GM03348 (cell line): ENCODE data around the gene RPS18.

Experiments used
- DNase-seq: peaks from one replicate; pipeline ENCODE4 v3.0.0; 2012; ENCODE audit warnings: low spot score

RPS18 gene

GRCh38 chr6:33314943-33315792, 43.3 kb downstream of the RPS18 start:
- peak; percentile 33 for DNase-seq

DNA sequence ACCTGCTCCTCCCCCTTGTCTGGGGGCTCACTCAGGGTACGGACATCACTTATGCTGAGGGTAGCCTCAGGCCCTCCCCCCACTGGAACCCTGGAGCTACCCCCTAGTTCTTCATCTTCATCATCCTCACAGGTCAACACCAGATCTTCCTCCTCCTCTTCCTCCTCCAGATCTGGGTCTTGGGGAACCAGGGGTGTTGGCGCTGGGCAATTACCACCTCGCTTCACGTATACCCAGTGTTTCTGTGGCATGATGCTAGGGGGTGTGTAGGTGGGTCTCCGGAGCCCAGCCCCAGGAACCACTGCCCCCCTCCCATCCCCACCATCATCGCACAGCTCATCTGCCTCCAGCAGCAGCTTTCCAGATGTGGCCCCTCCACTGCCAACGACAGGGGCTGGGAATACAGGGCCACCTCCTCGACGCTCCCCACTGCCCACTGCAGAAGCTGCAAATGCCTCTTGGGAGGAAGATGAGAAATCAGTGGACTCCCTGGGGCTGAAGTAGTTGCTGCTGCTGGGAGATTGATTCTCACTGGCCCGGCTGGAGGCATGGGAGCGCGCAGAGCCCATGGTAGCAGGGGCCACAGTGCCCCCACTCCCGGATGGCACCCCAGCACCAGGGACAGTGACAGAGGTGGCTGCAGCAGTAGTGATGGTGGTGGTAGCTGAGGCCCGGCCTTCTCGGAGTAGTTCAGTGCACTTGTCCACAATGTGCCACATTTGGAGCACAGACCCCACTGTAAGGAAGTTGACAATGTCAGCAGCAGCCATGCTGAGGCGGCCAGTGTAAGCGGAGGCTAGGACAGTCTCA, 44.1 kb downstream of the RPS18 start:
- no peak for DNase-seq

DNA sequence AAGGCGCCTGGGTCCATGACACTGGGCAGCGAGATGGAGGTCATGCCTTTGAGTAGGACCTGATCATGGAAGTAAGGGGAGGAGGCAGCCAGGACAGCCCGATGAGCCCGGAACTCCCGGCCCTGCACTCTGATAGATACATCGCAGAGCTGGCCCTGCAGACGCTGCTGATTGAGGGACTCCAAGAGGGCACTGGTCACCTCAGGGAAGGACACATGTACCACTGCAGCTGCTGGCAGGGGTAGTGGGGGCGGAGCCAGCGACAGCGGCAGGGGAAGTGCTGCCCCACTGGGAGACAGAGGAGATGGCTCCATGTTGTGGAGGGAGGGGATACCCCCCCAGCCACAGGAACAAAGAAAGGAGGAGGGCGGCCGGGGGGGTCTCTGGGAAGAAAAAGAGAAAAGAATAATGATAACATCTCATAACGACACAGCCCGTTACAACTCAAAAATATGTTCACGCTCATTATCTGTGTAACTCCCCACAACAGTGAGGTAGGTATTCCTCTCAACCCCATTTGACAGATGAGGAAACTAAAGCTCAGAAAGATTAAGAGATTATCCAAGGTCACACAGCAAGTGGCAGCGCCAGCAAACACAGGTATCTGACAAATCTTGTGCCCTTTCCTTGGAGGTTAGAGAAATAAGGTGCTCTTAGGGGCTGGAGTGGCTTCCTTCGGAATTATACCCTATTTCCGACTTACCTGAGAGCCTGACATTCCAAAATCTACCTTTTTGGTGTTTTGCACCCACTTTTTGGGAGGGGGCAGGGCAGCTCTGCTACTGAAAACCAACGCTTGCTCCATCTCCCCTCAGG, 44.9 kb downstream of the RPS18 start:
- no peak for DNase-seq

DNA sequence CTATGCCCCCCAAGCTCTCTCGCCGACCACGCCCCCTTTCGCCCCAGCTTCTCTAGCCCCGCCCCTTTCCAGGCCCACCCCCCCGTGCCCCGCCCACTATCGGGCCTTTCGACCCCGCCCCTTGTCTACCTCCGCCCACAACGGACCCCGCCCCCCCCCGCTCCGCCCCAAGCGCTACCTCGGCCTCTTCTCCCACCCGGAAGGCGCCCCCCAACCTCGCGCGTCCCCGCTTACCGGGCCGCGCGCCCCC, 45.5 kb downstream of the RPS18 start:
- peak; percentile 94 for DNase-seq

DNA sequence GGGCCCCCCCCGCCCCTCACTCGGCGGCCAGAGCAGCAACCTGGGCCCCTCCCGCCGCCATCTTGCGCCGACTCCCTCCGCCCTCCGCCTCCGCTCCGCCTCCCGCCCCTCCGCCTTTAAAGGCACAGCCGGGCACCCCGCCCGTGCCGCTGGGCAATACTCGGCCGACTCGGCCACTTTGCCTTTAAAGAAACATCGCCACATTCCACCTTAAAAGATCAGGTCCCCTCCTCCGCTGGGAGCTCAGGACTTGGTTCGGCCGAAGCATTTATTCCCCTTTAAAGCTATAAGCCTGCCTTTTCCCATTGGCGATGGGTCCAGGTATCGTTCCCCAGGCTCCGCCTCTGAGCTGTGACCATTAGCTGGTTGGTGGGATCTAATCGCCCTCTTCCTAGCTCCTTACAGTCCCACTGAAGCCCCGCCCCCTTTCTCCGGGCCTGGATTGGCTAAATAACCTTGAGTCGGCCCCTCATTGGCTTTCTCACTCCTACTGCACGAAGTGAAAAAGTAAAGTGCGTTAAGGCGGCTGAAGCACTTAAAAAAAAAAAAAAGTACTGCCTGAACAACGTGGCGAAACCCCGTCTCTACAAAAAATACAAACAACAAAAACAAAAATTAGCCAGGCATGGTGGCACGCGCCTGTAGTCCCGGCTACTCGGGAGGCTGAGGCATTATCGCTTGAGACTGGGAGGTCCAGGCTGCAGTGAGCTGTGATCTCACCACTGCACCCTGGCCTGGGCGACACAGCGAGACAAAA, 46.0 kb downstream of the RPS18 start, which contains the start of gene ZBTB22:
Gene ZBTB22 (minus strand): TSS at position 76 of the 757 bp plus-strand sequence. CDS start 828 bp downstream, outside the sequence.
- DNase-seq = peak; percentile 94

DNA sequence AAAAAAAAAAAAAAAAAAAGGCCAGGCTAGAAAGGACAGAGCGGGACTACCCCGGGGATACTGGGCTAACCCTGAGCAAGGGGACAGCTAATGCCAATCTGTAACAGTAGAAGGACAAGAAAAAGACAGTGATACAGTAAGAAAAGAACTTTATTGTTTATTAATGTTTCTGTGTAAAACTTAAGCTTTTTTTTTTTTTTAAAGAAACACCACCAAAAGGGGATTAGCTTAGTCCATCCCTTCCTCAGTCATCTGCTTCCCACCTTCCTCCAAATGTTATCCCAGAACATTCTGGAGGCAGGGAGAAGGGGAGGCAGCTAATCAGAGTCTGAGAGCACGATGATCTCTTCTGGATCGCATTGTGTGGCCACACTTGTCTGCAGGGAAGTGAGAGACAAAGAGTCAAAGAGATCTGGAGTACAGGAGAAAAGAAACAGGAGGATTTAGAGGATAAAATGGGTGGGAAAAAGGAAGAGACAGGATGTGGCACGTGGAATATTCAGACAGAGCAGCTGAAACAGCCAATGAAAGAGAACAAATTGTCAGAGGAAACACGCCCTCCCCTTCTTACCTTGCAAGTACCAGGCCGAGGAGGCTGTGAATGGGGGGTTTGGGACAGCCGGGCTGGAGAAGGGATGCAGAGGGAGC, 46.7 kb downstream of the RPS18 start:
- DNase-seq = no peak

GRCh38 chr6:33319939-33320314, 48.1 kb downstream of the RPS18 start:
- no peak for DNase-seq

DNA sequence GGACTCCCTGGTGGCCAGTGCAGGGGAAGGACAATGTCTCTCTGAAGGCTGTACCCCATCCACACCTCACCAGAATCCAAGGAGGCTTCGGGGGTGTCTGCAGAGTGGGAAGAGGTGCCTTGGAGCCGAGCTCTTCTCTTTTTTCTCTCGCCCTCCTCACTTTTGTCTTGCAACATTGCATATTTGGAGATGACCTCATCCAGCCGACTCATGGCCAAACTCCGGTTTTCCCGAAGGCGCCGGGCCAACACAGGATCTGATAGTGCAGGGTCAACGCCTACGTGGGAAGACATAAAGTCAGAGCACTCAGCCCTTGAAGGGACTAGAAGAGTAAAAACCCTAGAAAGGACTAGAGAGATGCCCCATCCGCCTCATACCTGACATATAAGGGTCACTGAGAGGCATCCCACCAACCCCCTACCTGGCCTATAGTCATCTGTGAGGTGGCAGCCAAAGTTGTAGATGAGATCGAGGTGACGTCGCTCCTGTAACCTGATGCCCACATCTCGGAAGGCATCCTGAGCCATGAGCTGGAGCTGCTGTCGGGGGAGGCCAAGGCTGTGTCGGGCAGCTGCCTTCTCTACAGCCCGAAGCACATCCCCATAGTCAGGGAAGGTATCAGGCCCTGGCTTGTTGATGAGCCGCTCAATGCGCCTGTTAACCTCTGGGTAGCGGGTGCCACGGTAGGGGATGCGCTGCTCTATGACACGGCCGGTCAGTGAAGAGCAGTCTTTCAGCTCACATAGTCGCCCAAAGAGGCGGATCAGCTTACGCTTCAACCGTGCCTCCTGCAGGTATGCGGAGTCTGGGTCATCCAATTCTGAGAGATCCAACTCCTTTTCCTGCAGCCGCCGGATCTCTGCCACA, 48.7 kb downstream of the RPS18 start:
- peak; percentile 84 for DNase-seq

- DNase-seq = no peak
These were observed 49.4 kb downstream of the RPS18 start for GRCh38 chr6:33321227-33321626.

GRCh38 chr6:33323623-33323948, 51.7 kb downstream of the RPS18 start:
- no peak for DNase-seq

DNA sequence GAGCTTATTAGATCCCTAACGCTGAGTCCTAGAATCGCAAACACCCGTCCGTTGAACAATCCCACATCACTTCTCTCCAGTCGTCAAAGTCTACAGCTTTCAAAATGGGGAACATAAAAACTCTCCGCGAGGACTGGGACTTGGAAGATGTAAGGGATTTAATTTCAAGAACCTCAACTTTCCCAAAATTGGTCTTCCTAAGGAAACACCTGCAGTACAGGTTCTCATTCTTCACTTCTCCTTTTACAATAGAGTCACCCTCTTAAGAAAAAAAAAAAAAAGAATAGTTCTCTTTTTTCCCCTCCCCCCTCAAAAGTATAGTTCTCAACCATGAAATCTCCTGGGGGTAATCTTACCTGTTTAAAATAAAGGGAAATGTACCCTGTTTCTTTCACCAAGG, 52.2 kb downstream of the RPS18 start:
- no peak for DNase-seq
